Measurements from ENCODE around the gene ZYX. TPM values are rescaled to one million over a fixed set of nuclear protein-coding genes. Genes with fewer than 3 reads are reported as not detected.

Gene ZYX
- total and polyA plus RNA-seq, 2 donors (not counting 1 experiment from before 2014, with no cell fraction given) = 32.3 to 53.8 TPM

- CTCF ChIA-PET = interaction anchor here (1.1 to 1.9 kb wide), 4 partner anchors 9 to 149 kb away, joined by 3 to 4 read pairs (median 4); no protein-coding TSS in a partner anchor
- Histone ChIP-seq H3K27me3 (replicated peaks in 1 of 4; ENCODE audit: control extremely low read depth in 1 of 4, control insufficient read depth in 3 of 4, insufficient read depth in 4 of 4, low read length in 3 of 4) (no peaks in the 10 kb centered on the region), H3K4me1 (ENCODE audit: control insufficient read depth in 2 of 2, insufficient read depth in 2 of 2, low read length in 2 of 2) (peaks cover 16 to 22% of the 10 kb centered on the region in 2 donors), H3K36me3 (replicated peaks in 1 of 2; ENCODE audit: control extremely low read depth in 1 of 2, control insufficient read depth in 1 of 2, extremely low read depth in 1 of 2, insufficient read depth in 2 of 2, low read length in 1 of 2) (peaks cover 0 to 17% of the 10 kb centered on the region in 2 experiments), H2AFZ (ENCODE audit: insufficient read depth, low read depth, low read length, poor library complexity, severe bottlenecking) (no peak overlapping the region), H3K79me2 (ENCODE audit: control insufficient read depth, insufficient read depth, low read length) (no peaks in the 10 kb centered on the region), H3K4me3 (ENCODE audit: control extremely low read depth in 1 of 5, extremely low read depth in 1 of 5, insufficient read depth in 1 of 5, low read depth in 2 of 5, low read length in 4 of 5) (no peak overlapping the region), H3K27ac (ENCODE audit: low read length in 2 of 2) (no peak overlapping the region), H3K4me2 (replicated peaks; ENCODE audit: low read depth, low read length, poor library complexity, severe bottlenecking) (no peak overlapping the region), H4K20me1 (ENCODE audit: control insufficient read depth, insufficient read depth, low read length, poor library complexity, severe bottlenecking) (no peaks in the 10 kb centered on the region), H3K9ac (ENCODE audit: low read length) (no peak overlapping the region), H3K9me3 (ENCODE audit: control extremely low read depth in 1 of 3, control insufficient read depth in 2 of 3, insufficient read depth in 1 of 3, low read length in 2 of 3) (no peaks in the 10 kb centered on the region)
- H3K27me3 Mint-ChIP-seq = no peaks in the 10 kb centered on the region
- no peak for TF ChIP-seq EZH2 (IDR thresholded peaks at IDR 0.05; ENCODE audit: borderline replicate concordance, insufficient read depth, low read depth, low read length, poor library complexity, severe bottlenecking)
- no peak for TF ChIP-seq CTCF (IDR thresholded peaks at IDR 0.05)
- no peaks in the 10 kb centered on the region for H3K4me1 Mint-ChIP-seq
- POLR2A ChIA-PET = interaction anchor here (0.5 kb wide), 1 partner anchor 606 kb away, joined by 7 read pairs; no protein-coding TSS in a partner anchor
- no peak for DNase-seq
- no peak overlapping the region for H3K4me3 Mint-ChIP-seq
- no peak overlapping the region for H3K27ac Mint-ChIP-seq
- intact Hi-C loops (cut with micrococcal nuclease) = no loop called here
- 92% methylated on average over 15 of the region's 15 CpGs for WGBS (ENCODE audit: insufficient coverage)
- no peak for ATAC-seq (ENCODE audit: low read depth)
- no peaks in the 10 kb centered on the region for H3K9me3 Mint-ChIP-seq (ENCODE audit: insufficient read depth)
Observed at GRCh38 chr7:143389316-143390103, 8.4 kb downstream of the ZYX start.
